HG03175 (cell line): ENCODE measurements around the gene GRK3.

Source experiments
- ATAC-seq: cut with Tn5 transposase; IDR thresholded peaks from one replicate; pipeline ENCODE4 v1.9.1; 2021; ENCODE audit warnings: mild to moderate bottlenecking, moderate library complexity; ENCODE audit not compliant: unreplicated experiment

The GRK3 gene

GRCh38 chr22:25777870-25778269, 213.4 kb downstream of the GRK3 start:
- ATAC-seq: no peak
